NCI-H2171 treated with DMSO at 0.1 percent for 48 hours (cell line): Measurements from ENCODE around the gene WDR3.
"Not testable (repeated sequence)": the region's sequence is repeated elsewhere in the genome, so short reads cannot be mapped to it uniquely, and the experiment has no call there.

ENCODE experiments used
- DNase-seq: peaks from one replicate; lab custom pipeline; 2025; lab: John Stamatoyannopoulos, UW

Gene WDR3

DNA sequence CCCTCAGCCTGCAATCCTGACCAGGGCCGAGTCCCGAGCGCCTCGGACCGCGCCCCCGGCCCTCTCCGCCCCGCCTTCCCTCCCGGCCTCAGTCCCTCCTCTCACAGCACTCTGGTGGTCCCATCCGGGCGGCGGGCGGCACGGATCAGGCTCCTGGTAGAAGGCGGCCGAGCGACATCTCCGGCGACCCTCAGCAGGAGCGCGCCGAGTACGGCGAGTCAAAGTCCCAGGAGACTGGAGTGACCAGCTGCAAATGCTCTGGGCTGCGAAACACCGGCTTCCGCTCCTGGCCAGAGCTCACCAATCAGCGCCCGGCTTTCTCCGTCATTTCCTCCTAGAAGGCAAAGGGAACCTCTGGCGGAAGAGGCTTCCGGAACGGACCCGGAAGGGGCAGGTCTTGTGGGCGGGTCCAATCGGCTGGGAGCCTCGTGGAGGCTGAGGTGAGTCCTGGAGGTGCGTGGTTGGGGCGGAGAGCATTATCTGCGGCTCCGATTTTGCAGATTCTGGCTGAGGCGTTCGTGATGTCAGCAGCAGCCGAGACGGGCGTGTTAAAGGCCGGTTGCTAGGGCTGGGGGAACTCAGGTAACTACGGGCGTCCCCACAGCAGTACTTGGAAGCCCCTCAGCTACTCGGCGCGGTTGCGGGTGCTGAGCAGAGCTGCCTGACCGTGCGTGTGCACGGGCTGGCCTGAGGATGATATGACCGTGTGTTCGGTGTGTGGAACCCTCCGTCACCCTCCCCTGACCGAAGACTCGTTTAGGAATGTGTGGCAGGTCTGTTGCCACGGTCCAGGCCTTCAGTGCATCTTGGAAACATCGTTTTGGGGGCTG lies at the start of gene WDR3, which contains the start of gene GDAP2:
Gene WDR3, plus strand, starts transcription at position 397 of the 830 bp plus-strand sequence. CDS start 3,581 bp downstream, outside the sequence.
Gene GDAP2, minus strand, starts transcription at position 279 of the 830 bp plus-strand sequence. CDS start 9,264 bp downstream, outside the sequence.
- DNase-seq: peak; percentile 97

DNA sequence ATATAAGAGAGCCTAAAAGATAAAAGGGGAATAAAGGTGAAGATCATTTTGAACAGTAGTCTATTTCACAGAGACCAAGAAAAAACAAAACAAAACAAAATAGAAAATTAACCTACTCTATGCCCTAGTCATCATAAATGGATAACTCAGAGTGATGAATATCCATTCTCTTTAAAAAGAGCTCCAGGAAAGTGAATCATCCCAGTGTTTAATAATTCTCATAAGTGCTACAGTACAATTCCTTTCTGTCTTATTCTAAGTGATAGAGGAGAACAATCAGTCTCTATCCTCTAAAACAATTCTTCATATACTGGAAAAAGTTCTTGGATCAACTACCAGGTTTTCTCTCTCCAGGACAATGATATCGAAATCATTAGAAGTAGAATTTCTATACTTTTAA lies 45.9 kb upstream of the WDR3 start:
- no peak for DNase-seq

DNA sequence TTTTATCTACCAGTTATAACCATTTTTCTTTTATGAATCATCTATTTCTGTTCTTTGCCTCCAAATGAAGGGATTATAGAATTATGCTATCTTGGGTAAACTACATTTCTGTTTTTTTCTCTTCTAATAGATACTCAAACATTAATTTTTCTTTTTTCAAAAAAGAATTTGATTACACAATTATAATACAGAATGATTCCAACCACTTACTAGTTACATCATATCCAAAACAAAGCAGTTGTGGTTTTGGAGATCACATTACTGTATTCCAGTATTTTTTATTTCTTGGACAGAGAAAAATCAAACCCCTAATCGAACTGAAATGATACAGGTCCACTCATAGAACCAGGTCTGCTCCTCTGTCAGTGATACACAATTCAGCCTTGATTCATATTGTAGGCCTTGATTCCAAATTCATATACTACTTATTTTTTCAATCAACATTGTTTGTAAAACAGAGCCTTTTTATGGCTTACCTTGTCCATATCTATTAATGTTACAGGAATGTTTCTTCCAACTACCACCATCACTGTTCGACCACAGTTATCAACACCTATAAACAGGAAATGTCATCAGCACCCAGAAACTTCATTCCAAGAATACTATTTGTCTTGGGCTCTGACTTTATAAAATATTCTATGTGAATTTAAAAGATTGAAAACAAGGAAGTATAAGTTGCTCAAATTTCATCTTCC lies 43.3 kb upstream of the WDR3 start:
- no peak for DNase-seq

DNA sequence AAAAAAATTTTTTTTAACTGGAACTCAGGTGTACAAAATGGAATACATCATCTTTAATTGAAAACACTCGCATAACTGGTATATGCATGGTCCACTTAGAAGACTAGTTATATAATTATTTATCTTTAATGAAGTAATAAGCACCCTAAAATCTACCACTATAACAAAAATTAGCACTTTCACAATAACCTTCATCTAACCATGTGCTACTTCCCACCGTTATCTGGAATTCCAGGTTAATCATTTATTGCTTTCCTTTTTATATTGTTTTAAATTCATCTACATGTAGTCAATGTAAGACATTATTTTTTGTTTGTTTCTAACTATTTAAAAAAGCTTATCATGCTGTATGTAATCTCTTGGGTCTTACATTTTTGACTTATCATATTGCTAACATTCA lies 39.1 kb upstream of the WDR3 start:
- DNase-seq: no peak

DNA sequence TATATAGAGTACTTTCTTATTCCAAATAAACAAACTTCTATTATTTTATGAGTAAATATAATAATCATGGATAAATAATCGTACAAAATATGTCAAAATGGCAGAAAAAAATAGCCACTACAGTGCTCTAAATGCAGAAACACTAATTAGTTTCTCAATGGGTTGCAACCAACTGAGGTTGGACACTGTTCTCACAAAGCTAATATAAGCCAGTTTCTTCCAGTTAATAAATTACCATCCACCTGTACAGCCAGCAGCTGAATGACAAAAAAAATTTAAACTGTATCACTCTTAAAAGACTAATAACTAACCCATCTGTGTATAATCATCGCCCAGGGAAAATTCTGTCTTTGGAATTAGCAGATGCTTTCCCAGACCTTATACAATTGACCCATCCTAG lies 37.0 kb upstream of the WDR3 start:
- no peak for DNase-seq

DNA sequence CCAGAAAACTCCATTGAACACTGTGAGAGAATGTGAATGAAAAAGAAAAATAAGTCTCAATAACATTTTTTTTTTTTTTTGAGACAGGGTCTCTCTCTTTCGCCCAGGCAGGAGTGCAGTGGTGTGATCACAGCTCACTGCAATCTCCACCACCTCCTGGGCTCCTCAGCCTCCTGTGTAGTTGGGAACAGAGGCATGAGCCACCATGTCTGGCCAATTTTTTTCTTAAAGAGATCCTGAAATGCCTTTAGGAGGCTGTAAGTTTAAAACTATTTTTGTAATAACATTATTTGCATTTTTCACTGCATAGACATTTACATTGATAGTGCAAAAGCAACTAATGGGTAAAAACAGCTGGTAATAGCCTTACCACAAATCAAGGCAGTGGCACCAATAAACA lies 35.5 kb upstream of the WDR3 start:
- DNase-seq: no peak

DNA sequence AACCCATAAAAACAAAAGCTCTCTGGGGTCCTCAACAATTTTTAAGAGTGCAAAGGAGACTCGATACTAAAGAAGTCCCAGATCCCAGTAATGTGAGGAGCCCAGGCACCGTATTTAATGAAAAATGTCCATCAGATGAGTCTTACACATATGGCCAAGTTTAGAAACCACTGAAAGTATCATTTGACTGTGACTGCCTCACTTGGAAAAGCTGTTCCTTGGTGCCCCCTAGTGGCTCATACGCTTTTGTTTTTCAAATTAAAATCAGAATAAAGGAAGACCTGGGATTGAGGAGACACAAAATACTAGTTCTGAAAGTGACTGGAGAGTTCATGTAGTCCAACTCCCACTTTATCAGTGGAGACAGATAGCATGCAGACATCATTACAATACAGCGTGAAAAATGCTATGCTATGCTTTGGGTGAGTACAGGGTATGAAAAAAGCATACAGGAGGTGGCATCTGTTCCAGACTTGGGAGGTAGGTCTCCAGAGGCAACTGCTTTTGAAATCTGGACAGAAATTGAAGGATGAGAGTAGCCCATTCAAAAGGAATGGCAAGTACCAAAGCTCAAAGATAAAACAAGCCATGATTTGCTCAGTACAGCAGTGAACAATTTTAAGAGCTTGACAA lies 33.9 kb upstream of the WDR3 start:
- peak; percentile 85 for DNase-seq

DNA sequence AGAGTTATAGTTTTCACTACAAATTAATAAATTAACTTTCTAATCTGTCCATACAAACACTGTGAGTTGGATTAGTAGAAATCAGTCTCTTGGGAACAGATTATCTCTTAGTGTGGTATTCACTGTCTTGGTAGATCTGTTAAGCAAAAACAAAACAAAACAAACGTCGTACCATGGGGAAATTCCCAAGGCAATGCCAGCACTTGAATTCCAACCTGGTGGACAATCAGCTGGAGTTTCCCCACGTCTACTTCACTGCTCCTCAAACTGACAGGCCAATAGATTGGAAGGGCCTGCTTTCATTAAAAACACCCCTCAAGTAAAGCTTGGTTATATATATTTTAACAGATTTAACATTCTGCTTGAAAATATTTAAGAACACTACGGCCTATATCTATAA lies 32.0 kb upstream of the WDR3 start:
- no peak for DNase-seq

DNA sequence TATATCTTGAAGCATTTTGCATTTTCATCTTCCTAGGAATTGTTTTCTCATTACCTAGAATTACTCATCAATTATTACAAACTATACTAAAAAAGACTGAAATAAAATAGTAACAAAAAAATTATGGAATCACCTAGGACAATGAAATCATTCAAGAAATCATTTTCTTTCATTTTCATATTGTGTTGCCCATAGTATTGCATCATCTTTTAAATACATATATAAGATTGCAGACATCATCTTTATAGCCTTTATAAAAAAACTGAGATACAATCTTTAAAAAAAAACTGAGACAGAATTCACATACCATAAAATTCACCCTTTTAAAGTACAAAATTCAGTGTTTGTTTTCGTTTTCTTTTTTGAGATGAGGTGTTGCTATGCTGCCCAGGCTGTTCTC lies 29.7 kb upstream of the WDR3 start:
- no peak for DNase-seq

DNA sequence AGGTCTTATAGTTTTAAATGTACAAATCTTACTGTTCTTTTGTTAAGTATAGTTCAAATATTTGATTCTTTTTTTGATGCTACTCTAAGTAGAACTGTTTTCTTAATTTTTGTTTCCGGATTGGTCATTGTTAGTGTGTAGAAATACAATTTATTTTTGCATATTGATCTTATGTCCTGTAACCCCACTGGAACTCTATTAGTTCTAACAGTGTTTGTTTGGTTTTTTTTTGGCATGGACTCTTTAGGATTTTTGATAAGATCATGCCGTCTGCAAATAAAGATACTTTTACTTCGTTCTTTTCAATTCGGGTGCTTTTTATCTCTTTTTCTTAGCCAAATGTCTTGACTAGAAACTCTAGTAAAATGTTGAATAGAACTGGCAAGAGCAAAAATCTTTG lies 26.6 kb upstream of the WDR3 start:
- DNase-seq: no peak

DNA sequence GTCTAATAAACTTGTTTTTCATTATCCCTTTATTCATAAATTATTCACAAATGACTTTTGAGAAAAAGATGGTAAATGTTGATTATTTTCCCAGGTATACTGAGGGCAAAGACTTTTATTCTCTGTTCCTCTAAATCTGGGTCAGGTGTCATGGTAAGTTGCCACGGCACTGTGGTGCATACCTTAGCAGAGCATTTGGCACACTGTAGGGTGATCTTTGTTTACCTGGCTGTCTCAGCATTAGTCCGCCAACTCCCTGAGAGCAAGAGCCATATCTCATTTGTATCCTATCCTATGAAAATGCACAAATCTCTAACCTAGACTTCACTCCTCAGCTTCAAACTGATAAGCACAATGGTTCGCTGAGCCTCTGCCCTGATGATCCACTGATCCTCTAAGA lies 25.1 kb upstream of the WDR3 start:
- no peak for DNase-seq

DNA sequence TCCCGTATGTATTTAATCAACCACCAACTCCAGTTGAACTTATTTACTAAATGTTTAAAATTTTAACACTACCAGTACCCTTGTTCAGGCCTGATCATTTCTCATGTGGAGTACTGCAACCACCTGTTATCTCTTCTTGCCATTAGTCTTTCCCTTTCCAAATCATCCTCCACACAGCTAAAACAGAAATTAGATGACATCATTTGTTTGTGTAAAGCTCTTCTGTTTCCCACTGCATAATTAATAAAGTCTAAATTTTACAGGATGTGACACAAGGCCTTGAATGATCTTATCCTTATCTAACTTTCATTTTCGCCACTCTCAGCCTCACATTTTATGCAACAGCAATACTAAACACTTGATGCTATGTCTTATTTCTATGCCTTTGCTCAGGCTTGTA lies 24.5 kb upstream of the WDR3 start:
- DNase-seq: no peak

DNA sequence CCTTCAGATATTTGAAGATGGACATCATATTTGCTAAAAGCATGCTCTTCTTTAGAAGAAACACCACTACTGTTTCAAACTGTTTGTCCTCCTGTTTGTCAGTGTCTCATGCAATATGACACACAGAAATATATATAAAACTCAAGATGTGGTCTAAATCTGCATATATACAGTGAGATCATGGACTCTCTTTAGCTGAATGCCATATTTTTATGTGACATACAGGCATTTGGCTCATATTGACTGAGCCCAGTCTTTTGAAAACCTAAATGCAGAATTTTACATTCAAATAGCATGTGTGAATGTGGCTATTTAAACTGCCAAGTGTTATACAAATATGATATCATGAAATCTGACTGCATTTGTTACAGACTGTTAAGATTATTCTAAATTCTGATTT lies 18.5 kb upstream of the WDR3 start:
- no peak for DNase-seq

DNA sequence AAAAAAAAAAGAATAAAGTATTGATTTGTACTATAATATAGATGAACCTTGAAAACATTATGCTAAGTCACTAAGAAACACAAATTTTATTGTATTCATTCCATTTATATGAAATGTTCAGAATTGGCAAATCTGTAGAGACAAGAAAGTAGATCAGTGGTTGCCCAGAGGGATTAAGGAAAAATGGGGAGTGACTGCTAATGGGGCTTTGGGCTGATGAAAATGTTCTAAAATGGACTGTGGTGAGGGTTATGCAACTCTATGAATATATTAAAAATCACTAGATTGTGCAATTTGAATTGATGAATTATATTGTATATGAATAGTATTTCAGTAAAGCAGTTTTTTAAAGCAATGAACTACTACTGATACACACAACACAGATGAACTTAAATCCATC lies 10.2 kb upstream of the WDR3 start:
- DNase-seq: no peak

DNA sequence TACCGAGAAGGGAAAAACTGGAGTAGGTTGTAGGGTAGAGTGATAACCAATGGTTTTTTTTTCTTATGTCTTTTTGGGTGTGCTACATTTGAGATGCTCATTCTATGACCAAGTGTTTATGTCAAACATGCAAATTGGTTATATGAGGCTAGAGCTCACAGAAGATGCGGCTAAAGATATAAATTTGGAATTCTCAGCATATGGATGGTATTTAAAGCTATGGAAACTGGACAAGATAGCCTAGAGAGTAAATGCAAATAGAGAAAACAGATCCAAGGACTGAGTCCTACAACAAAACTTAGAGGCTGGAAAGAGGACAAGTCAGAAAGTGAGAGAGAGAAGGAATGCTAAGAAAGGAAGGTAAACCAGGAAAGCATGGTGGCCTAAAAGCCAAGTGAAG lies 7.5 kb upstream of the WDR3 start:
- no peak for DNase-seq

DNA sequence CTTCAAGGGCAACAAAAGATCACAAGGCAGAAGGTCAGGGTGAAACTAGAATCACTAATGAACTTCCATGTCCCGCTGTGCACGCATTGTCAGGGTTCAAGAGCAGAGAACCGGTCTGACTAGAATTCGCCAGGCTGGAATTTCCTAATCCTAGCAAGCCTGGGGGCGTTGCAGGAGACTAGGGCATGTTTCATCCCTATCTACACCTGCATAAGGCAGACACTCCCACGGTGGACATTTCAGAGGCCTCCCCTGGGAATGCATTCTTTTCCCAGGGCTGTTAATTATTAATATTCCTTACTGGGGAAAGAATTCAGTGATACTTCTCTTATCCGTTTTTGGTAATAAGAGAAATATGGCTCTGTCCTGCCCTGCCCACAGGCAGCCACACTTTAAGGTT lies 6.8 kb upstream of the WDR3 start:
- DNase-seq: not testable (repeated sequence)

DNA sequence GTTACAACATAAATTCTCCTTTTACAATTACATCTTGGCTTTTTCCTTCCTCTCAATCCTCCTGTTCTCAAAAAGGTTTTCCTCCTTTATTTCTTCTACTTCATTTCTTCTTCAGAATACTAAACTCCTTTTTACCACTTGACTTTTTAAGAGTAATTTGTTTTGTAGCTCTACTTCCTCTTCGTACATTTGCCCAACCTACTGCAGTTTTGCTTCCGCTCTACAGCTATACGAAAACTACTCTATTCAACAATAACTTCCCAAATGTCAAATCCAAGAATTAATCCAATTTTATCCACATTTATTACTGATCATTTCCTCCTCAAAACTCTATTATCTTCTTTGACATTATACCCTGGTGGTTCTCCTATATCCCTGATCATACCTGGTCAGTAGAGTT lies 3.6 kb upstream of the WDR3 start:
- DNase-seq: no peak

DNA sequence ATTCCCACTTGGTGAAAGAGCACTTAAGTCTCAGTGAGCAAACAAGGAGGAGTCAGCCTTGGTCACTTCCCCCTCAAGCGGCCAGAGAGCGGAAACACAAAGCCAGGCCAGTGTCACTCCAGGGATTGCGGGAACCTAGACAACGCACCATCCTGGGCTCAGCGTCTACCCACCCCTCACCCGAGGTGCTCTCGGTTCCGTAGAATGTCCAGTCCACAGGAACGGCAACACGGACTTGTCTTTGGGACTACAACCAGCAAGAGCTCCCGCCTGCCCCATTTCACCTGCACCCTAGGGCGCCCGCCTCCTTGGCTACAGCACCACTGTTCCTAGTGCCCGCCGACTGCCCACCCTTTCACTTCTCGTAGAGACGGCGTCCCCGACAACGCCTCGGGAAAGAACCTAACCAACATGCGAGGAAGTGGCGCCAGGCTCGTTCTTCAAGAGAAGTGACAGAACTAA lies 627 bp upstream of the WDR3 start:
- peak; percentile 10 for DNase-seq

DNA sequence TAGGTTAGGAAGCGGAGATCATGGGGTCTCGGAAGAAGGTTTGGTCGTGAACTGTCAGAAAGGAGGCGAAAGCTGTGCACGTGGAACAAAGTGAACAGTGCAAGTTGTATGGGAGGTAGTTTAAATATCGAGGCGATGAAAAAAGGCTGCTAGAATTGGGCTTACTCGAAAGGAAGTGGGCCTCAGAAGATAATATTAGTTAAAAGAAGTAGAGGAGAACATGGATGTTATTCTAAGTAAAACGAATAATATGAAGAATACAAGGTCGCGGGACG lies 571 bp downstream of the WDR3 start:
- DNase-seq: no peak

DNA sequence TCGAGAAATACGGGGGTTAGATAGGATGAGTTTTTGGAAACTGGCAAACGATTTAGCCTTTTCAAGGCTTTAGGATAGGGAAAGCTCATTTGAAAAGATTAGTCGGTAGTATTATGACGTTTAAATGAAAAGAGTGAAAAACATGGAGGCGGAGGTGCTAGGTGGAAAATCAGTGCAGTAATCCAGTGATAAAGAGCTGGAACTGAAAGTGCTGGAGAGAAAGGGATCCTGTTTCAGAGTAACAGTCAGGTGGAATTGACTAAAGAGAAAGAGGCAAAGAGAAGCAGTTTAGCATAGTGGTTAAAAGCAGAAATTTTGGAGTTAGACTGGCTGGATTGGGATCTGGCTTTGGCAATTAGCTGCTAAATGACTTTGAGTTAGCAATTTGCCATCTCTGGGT lies 945 bp downstream of the WDR3 start:
- no peak for DNase-seq

DNA sequence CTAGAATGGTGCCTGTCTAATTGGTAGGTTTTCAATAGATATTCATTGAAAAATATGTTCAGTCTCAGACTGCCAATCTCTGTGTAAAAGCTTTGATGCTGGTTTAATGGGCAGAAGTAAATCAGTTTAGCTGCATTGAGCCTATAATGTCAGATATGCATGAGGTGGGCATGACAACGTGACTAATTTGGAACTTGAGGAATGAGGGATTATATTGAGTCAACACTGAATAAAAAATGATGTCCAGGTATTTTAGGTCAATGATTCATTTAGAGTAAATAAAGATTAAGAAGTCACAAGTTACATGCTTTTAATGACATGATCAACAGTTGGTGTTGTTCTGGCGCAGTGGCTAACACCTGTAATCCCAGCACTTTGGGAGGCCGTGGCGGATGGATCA lies 3.0 kb downstream of the WDR3 start:
- DNase-seq: no peak

DNA sequence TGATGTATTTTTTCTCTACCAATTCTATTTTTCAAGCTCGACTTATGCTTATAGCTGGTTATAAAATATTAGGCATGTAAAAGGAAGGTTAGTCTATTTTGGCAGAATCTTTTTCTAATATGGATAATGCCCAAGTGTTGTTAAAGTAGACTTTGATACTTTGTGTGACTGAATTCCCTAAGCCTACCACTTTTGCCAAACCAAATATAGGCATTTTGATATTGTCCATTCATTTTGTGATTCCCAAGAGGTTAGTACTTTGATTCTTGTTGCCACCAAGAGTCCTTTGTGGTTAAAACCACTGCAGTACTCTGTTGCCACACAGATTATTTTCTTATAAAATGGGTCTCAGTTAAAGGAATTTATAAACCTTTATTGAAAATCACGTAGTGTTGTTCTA lies 4.2 kb downstream of the WDR3 start:
- no peak for DNase-seq

DNA sequence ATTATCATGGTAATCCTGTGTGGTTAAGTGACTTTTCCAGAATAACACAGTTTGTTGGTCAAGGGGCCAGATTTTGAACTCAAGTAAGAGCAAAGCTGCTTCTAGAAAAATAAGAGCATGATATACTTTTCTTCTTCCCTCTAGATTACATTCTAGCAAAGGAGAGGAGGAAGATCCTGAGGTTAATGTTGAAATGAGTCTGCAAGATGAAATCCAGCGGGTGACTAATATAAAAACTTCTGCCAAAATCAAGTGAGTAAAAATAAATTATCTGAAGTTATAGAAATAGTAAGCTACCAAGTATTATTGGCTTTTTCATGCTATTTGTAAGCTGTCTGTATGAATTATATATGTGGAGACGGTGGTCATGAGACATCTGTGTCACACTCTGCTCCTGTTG lies 12.8 kb downstream of the WDR3 start:
- no peak for DNase-seq
